Skin epidermis (tissue), 12 donors: Measurements from ENCODE around the gene RUNX2.
"Not testable (repeated sequence)": the region's sequence is repeated elsewhere in the genome, so short reads cannot be mapped to it uniquely, and the experiment has no call there.

ENCODE experiments used
- H3K27ac ChIP-seq, 21 experiments: fragments of 200-600 bp; sonication (generic) in 11 of 21; one replicate each; pipeline ENCODE4 v1.5.0; 2020; ENCODE audit warnings: mild to moderate bottlenecking in 3 of 21, inconsistent platforms in 2 of 21, moderate library complexity in 2 of 21
- H3K4me3 ChIP-seq, 7 experiments: fragments of 200-600 bp; sonication (generic) in 2 of 7; one replicate each; pipeline ENCODE4 v1.5.0; 2020; ENCODE audit warnings: inconsistent platforms in 2 of 7, mild to moderate bottlenecking in 2 of 7, moderate library complexity in 1 of 7

The RUNX2 gene

GRCh38 chr6:45327956-45328522, at the start of gene RUNX2:
Gene RUNX2, plus strand, starts transcription at chr6:45328330. Its CDS starts 397 bp downstream, at chr6:45328727.
- H3K27ac ChIP-seq = peak within 1 kb of the TSS in 6 of 21 experiments; percentile 0 to 67 (median 18)
- peak within 1 kb of the TSS in 3 of 7 experiments; percentile 0 to 16 (median 0) for H3K4me3 ChIP-seq

DNA sequence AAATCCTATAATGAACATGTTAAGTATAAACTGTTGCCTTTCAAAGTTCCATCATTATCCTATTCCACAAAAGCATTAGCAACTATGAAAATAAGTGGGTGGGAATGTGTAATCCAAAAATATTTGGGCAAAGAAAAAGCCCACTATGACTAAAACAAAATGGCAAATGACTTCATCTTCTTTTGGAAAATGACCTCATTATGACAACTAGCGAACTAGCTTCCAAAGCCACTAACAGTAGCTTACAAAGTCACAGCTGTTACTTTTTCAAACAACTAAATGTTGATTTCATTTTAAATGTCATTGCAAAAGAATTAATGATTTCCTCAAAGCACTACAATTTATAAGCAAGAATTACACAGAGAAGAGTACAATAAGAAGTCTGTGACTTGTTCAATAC, 49.8 kb upstream of the RUNX2 start:
- Histone ChIP-seq H3K4me3 (no peak overlapping the region), H3K27ac (no peak overlapping the region)

- not testable (repeated sequence) for H3K27ac ChIP-seq, H3K4me3 ChIP-seq
Observed at GRCh38 chr6:45286707-45287106, 41.4 kb upstream of the RUNX2 start.

GRCh38 chr6:45289751-45290514, 38.2 kb upstream of the RUNX2 start:
- no peak overlapping the region for H3K4me3 ChIP-seq

DNA sequence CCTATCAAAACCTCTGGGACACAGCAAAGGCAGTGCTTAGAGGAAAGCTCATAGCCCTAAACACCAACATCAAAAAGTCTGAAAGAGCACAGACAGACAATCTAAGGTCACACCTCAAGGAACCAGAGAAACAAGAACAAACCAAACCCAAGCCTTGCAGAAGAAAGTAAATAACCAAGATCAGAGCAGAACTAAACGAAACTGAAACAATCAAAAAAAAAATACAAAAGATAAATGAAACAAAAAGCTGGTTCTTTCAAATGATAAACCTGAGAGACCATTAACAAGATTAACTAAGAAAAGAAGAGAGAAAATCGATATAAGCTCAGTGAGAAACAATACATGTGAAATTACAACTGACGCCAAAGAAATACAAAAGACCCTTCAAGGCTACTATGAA, 34.8 kb upstream of the RUNX2 start:
- no peak overlapping the region for H3K4me3 ChIP-seq

More at GRCh38 chr6:45289751-45290514, 38.2 kb upstream of the RUNX2 start:
- no peak overlapping the region for H3K27ac ChIP-seq

DNA sequence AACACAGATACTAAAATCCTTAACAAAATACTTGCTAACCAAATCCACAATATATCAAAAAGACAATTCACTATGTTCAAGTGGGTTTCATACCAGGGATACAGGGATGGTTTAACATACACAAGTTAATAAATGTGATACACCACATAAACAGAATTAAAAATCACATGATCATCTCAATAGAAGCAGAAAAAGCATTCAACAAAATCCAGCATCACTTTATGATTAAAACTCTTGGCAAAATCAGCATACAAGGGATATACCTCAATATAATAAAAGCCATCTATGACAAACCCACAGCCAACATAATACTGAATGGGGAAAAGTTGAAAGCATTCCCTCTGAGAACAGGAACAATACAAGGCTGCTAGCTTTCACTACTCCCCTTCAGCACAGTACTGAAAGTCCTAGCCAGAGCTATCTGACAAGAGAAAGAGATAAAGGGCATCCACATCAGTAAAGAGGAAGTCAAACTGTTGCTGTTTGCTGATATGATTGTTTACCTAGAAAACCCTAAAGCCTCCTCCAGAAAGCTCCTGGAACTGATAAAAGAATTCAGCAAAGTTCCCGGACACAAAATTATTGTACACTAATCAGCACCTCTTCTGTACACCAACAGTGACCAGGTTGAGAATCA, 33.9 kb upstream of the RUNX2 start:
- H3K27ac ChIP-seq, H3K4me3 ChIP-seq: not testable (repeated sequence)

More for the DNA sequence above, 34.8 kb upstream of the RUNX2 start:
- H3K27ac ChIP-seq = no peak overlapping the region

GRCh38 chr6:45297320-45297719, 30.8 kb upstream of the RUNX2 start:
- H3K4me3 ChIP-seq = no peak overlapping the region
- H3K27ac ChIP-seq = no peak overlapping the region

- Histone ChIP-seq H3K4me3 (no peak overlapping the region), H3K27ac (no peak overlapping the region)
Observed at GRCh38 chr6:45299096-45299581, 29.0 kb upstream of the RUNX2 start.

- H3K27ac ChIP-seq = no peak overlapping the region
- no peak overlapping the region for H3K4me3 ChIP-seq
Observed at GRCh38 chr6:45300736-45301135, 27.4 kb upstream of the RUNX2 start.

DNA sequence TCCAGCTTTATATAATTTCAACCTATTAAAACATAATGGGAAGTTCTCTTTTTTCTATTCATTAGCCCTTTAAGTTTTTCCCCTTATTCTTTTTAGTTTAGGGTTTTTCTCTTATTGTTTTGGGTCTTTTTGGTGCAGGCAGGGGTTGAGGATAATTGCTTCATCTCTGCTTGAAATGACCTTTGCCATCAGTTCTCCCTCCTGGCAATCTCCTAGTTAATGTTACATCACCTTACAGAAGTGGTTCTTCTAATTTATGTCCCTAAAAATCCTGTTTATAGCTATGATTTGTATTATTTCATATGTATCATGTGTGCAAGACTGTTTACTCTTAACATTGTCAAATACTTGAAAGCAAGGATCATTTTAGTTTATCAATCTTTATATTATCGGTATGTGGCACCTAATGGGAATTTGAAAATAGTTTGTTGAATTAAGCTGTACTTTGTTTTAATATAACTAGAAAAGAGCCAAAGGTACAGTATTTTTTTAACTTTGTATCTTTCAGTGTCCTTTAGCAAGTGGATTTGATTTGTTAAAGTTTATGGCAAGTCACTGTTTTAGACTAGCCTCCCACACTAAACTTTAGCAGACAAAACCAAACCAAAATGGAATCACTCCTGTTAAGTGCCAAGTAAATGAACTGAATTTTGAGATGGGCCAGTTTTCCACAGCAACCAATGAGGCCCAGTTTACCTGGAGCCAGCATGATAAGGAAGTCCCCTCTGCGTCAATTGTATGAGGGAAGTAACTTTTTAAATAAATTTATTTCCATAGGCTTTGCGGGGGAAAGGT, 26.6 kb upstream of the RUNX2 start:
- H3K27ac ChIP-seq = no peak overlapping the region
- H3K4me3 ChIP-seq = no peak overlapping the region

DNA sequence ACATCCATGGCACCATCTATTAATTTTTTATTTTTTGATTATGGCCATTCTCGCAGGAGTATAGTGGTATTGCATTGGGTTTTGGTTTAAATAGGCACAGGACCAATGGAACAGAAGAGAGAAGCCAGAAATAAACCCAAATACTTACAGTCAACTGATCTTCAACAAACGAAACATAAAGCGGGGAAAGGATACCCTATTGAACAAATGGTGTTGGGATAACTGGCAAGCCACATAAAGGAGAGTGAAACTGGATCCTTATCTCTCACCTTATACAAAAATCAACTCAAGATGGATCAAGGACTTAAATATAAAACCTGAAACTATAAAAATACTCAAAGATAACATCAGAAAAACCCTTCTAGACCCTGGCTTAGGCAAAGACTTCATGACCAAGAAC, 25.3 kb upstream of the RUNX2 start:
- no peak overlapping the region for H3K27ac ChIP-seq

DNA sequence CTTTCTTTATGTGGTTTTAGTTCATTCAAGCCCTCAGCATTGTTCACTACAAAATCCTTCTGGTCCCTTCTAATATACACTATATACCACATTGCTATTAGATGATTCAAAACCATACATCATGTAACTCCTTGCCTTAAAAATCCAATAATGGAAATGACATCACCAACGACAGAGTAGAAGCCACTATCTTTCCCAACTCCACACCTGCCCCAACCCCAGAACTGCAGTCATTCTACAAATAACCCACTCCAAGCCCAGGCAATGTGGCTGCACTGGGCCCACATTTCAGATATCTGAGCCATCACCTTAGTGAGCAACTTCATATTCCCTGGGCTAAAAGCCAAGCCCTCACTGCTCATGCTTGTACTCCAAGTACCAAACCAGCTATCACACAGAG, 22.6 kb upstream of the RUNX2 start:
- Histone ChIP-seq H3K27ac (no peak overlapping the region), H3K4me3 (no peak overlapping the region)

More for the DNA sequence above, 25.3 kb upstream of the RUNX2 start:
- no peak overlapping the region for H3K4me3 ChIP-seq

GRCh38 chr6:45310118-45310788, 17.9 kb upstream of the RUNX2 start:
- Histone ChIP-seq H3K27ac (no peak overlapping the region), H3K4me3 (no peak overlapping the region)

DNA sequence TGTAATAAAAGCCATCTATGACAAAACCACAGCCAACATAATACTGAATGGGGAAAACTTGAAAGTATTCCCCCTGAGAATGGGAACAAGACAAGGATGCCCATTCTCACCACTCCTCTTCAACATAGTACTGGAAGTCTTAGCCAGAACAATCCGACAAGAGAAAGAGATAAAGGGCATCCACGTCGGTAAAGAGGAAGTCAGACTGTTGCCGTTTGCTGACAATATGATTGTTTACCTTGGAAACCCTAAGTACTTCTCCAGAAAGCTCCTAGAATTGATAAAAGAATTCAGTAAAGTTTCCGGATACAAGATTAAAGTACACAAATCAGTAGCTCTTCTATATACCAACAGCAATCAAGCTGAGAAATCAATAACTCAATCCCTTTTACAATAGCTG, 14.0 kb upstream of the RUNX2 start:
- H3K4me3 ChIP-seq = no peak overlapping the region

GRCh38 chr6:45320349-45320748, 7.8 kb upstream of the RUNX2 start:
- Histone ChIP-seq H3K27ac (no peak overlapping the region), H3K4me3 (no peak overlapping the region)

More for the DNA sequence above, 14.0 kb upstream of the RUNX2 start:
- no peak overlapping the region for H3K27ac ChIP-seq

DNA sequence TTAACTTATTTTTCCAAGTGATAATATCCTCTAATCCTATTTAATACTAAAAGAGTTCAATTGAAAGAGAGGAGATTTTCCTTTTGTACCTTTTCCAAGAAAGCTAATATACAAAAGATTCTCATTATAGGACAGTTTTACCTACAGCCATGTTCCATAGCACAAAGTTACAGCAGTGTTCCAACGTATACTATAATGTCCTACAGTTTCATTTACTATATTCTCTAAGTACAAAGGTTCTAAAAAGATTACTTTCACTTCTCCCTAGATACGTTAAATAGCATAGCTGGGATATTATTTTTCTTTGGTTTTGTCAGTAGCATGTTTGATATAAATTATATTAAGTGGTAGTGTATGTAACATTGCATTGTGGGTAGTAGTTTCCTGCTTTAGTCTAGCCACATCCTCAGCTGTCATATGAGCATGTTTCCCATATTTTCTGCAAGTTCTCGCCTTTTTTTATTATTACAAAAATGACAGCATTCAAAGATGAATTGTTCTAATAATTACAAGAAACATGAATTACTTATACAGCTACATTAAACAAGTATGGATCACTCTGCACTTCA, 4.4 kb upstream of the RUNX2 start:
- Histone ChIP-seq H3K4me3 (no peak overlapping the region), H3K27ac (peak overlapping the region in 1 of 21 experiments; percentile 17)

- H3K27ac ChIP-seq = peak overlapping the region in 1 of 21 experiments; percentile 31
- no peak overlapping the region for H3K4me3 ChIP-seq
Observed at GRCh38 chr6:45326698-45327417, 1.3 kb upstream of the RUNX2 start.

- Histone ChIP-seq H3K27ac (peak overlapping the region in 5 of 21 experiments; percentile 0 to 67 (median 16)), H3K4me3 (peak overlapping the region in 3 of 7 experiments; percentile 0 to 16 (median 0))
Observed at GRCh38 chr6:45328523-45328922, 393 bp downstream of the RUNX2 start.
